ENCODE data around the gene EXOC7.

GRCh38 chr17:76137351-76138233 is 34.0 kb upstream of the EXOC7 start:
- no peak for TF ChIP-seq CTCF (conservative IDR thresholded peaks at IDR 0.05 in 1 of 2, IDR thresholded peaks at IDR 0.05 in 1 of 2; ENCODE audit: extremely low read depth in 1 of 2, insufficient read depth in 1 of 2, low read depth in 1 of 2, low read length in 2 of 2)
- TF ChIP-seq EZH2 (IDR thresholded peaks at IDR 0.05; ENCODE audit: borderline replicate concordance, low read length), result no peak
